ENCODE measurements around the gene AGBL5.
"Not testable (repeated sequence)": the region's sequence is repeated elsewhere in the genome, so short reads cannot be mapped to it uniquely, and the experiment has no call there.

AGBL5 gene

GRCh38 chr2:27115519-27115918 is 64.1 kb downstream of the AGBL5 start:
- no peak for TF ChIP-seq CTCF (IDR thresholded peaks at IDR 0.05; ENCODE audit: low read depth, low read length)
- DNase-seq = no peak
- no peaks in the 10 kb centered on the region for H3K36me3 ChIP-seq
- no peaks in the 10 kb centered on the region for H3K4me1 ChIP-seq
- H3K27me3 ChIP-seq = no peaks in the 10 kb centered on the region
- H3K9me3 ChIP-seq = no peaks in the 10 kb centered on the region
- no peak overlapping the region for H3K4me3 ChIP-seq (ENCODE audit: low read depth, low read length)

GRCh38 chr2:27117995-27118524 is 66.6 kb downstream of the AGBL5 start:
- H3K4me1 ChIP-seq = no peaks in the 10 kb centered on the region
- H3K36me3 ChIP-seq = no peaks in the 10 kb centered on the region
- peak overlapping the region; percentile 90 for H3K4me3 ChIP-seq (ENCODE audit: low read depth, low read length)
- H3K9me3 ChIP-seq = no peaks in the 10 kb centered on the region
- no peaks in the 10 kb centered on the region for H3K27me3 ChIP-seq
- DNase-seq = no peak
- no peak for TF ChIP-seq CTCF (IDR thresholded peaks at IDR 0.05; ENCODE audit: low read depth, low read length)

GRCh38 chr2:27118525-27119329 is 67.3 kb downstream of the AGBL5 start, which contains the start of gene CGREF1:
CGREF1 (minus strand) TSS chr2:27119128; CDS start chr2:27104366, 14,762 bp downstream.
- peak within 1 kb of the TSS; percentile 90 for H3K4me3 ChIP-seq (ENCODE audit: low read depth, low read length)
- H3K9me3 ChIP-seq = no peaks in the 10 kb centered on the region
- no peaks in the 10 kb centered on the region for H3K27me3 ChIP-seq
- DNase-seq = peak; percentile 47
- no peaks in the 10 kb centered on the region for H3K4me1 ChIP-seq
- TF ChIP-seq CTCF (IDR thresholded peaks at IDR 0.05; ENCODE audit: low read depth, low read length) = no peak
- H3K36me3 ChIP-seq = no peaks in the 10 kb centered on the region

- H3K4me1 ChIP-seq, DNase-seq, H3K27me3 ChIP-seq, H3K36me3 ChIP-seq, H3K9me3 ChIP-seq: not testable (repeated sequence)
- peak overlapping the region; percentile 90 for H3K4me3 ChIP-seq (ENCODE audit: low read depth, low read length)
These were observed 67.8 kb downstream of the AGBL5 start for GRCh38 chr2:27119330-27119670.

Measured in BE2C (cell line).